ENCODE measurements around the gene INHBC. TPM values are rescaled to one million over a fixed set of nuclear protein-coding genes. Genes with fewer than 3 reads are reported as not detected.
"Not testable (repeated sequence)": the region's sequence is repeated elsewhere in the genome, so short reads cannot be mapped to it uniquely, and the experiment has no call there.

INHBC gene
- total RNA-seq, 1 donor from 2014 or later = not detected

- Mint-ChIP-seq H3K36me3 (ENCODE audit: low read depth) (peaks cover 10% of the 10 kb centered on the region), H3K4me3 (ENCODE audit: unreplicated experiment) (no peak overlapping the region), H3K27me3 (ENCODE audit: low read depth) (no peaks in the 10 kb centered on the region), H3K9me3 (ENCODE audit: low read depth) (no peaks in the 10 kb centered on the region), H3K4me1 (ENCODE audit: low read depth) (peaks cover 13% of the 10 kb centered on the region), H3K27ac (ENCODE audit: unreplicated experiment) (no peak overlapping the region)
- TF ChIP-seq CTCF (IDR thresholded peaks at IDR 0.05) = no peak
- no peak for DNase-seq (ENCODE audit: low spot score)
Measured at GRCh38 chr12:57390174-57390573, 44.4 kb upstream of the INHBC start.

GRCh38 chr12:57395121-57395520 is 39.5 kb upstream of the INHBC start:
- no peaks in the 10 kb centered on the region for H3K9me3 Mint-ChIP-seq (ENCODE audit: low read depth)
- DNase-seq (ENCODE audit: low spot score) = no peak
- H3K27me3 Mint-ChIP-seq (ENCODE audit: low read depth) = no peaks in the 10 kb centered on the region
- H3K36me3 Mint-ChIP-seq (ENCODE audit: low read depth) = peaks cover 16% of the 10 kb centered on the region
- no peak overlapping the region for H3K27ac Mint-ChIP-seq (ENCODE audit: unreplicated experiment)
- no peak for TF ChIP-seq CTCF (IDR thresholded peaks at IDR 0.05)
- peaks cover 4% of the 10 kb centered on the region for H3K4me1 Mint-ChIP-seq (ENCODE audit: low read depth)
- no peak overlapping the region for H3K4me3 Mint-ChIP-seq (ENCODE audit: unreplicated experiment)

GRCh38 chr12:57397441-57397840 is 37.1 kb upstream of the INHBC start:
- Mint-ChIP-seq H3K4me1 (ENCODE audit: low read depth) (peaks cover 4% of the 10 kb centered on the region), H3K4me3 (ENCODE audit: unreplicated experiment) (no peak overlapping the region), H3K9me3 (ENCODE audit: low read depth) (no peaks in the 10 kb centered on the region), H3K27me3 (ENCODE audit: low read depth) (no peaks in the 10 kb centered on the region), H3K36me3 (ENCODE audit: low read depth) (peaks cover 14% of the 10 kb centered on the region), H3K27ac (ENCODE audit: unreplicated experiment) (no peak overlapping the region)
- no peak for DNase-seq (ENCODE audit: low spot score)
- no peak for TF ChIP-seq CTCF (IDR thresholded peaks at IDR 0.05)

GRCh38 chr12:57399718-57400463 is 34.7 kb upstream of the INHBC start:
- H3K27ac Mint-ChIP-seq (ENCODE audit: unreplicated experiment); H3K9me3 Mint-ChIP-seq (ENCODE audit: low read depth); DNase-seq (ENCODE audit: low spot score); H3K4me3 Mint-ChIP-seq (ENCODE audit: unreplicated experiment); H3K27me3 Mint-ChIP-seq (ENCODE audit: low read depth); H3K4me1 Mint-ChIP-seq (ENCODE audit: low read depth); H3K36me3 Mint-ChIP-seq (ENCODE audit: low read depth): not testable (repeated sequence)

- DNase-seq (ENCODE audit: low spot score) = no peak
- H3K27ac Mint-ChIP-seq (ENCODE audit: unreplicated experiment) = no peak overlapping the region
- H3K4me3 Mint-ChIP-seq (ENCODE audit: unreplicated experiment) = no peak overlapping the region
- H3K36me3 Mint-ChIP-seq (ENCODE audit: low read depth) = no peaks in the 10 kb centered on the region
- peaks cover 4% of the 10 kb centered on the region for H3K4me1 Mint-ChIP-seq (ENCODE audit: low read depth)
- TF ChIP-seq CTCF (IDR thresholded peaks at IDR 0.05) = no peak
- H3K27me3 Mint-ChIP-seq (ENCODE audit: low read depth) = no peaks in the 10 kb centered on the region
- H3K9me3 Mint-ChIP-seq (ENCODE audit: low read depth) = no peaks in the 10 kb centered on the region
Measured at GRCh38 chr12:57401165-57401564, 33.4 kb upstream of the INHBC start.

GRCh38 chr12:57402156-57402555 is 32.4 kb upstream of the INHBC start:
- H3K4me1 Mint-ChIP-seq (ENCODE audit: low read depth); H3K4me3 Mint-ChIP-seq (ENCODE audit: unreplicated experiment); H3K27me3 Mint-ChIP-seq (ENCODE audit: low read depth); H3K27ac Mint-ChIP-seq (ENCODE audit: unreplicated experiment); H3K36me3 Mint-ChIP-seq (ENCODE audit: low read depth); DNase-seq (ENCODE audit: low spot score); H3K9me3 Mint-ChIP-seq (ENCODE audit: low read depth): not testable (repeated sequence)
